Astrocyte (in vitro differentiated cells and primary cell): Measurements from ENCODE around the gene LTC4S.

Experiments used
- EZH2 ChIP-seq: IDR thresholded peaks from 2 replicates; pipeline ENCODE4 v1.6.1; 2012; ENCODE audit warnings: mild to moderate bottlenecking, low read length, inconsistent platforms; ENCODE audit not compliant: insufficient read depth
- TF ChIP-seq, protein P1 (sequence below): IDR thresholded peaks from 2 replicates; pipeline ENCODE4 v1.5.1; 2011; ENCODE audit warnings: low read depth, mild to moderate bottlenecking, inconsistent platforms, low read length, moderate library complexity; ENCODE audit not compliant: insufficient read depth

DNA sequence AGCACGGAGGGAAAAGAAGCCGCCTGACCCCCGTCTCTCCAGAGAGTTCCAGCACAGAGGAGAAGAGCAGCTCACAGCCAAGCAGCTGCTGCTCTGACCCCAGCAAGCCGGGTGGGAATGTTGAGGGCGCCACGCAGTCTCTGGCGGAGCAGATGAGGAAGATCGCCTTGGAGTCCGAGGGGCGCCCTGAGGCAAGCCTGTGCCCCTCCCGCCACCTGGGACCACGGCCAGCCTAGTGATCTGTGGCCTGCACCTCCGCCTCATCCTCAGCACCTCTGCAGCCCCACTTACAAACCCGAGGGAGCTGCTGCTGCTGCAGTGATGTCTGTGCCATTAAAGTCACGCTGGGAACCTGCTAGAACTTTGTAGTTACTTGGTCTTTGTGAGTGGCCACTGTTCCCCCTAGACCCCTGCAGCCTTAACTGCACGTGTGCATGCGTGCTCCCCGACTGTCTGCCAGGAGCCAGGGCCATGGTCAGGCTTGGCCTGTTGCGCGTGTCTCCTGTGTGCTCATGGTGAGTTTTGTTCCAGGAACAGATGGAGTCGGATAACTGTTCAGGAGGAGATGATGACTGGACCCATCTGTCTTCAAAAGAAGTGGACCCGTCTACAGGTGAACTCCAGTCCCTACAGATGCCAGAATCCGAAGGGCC lies 39.4 kb downstream of the LTC4S start:
- TF ChIP-seq, protein P1, sequence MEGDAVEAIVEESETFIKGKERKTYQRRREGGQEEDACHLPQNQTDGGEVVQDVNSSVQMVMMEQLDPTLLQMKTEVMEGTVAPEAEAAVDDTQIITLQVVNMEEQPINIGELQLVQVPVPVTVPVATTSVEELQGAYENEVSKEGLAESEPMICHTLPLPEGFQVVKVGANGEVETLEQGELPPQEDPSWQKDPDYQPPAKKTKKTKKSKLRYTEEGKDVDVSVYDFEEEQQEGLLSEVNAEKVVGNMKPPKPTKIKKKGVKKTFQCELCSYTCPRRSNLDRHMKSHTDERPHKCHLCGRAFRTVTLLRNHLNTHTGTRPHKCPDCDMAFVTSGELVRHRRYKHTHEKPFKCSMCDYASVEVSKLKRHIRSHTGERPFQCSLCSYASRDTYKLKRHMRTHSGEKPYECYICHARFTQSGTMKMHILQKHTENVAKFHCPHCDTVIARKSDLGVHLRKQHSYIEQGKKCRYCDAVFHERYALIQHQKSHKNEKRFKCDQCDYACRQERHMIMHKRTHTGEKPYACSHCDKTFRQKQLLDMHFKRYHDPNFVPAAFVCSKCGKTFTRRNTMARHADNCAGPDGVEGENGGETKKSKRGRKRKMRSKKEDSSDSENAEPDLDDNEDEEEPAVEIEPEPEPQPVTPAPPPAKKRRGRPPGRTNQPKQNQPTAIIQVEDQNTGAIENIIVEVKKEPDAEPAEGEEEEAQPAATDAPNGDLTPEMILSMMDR: no peak
- no peak for TF ChIP-seq EZH2
